CD8-positive, alpha-beta memory T cell (primary cell): ENCODE results near the gene MALRD1. TPM values are rescaled to one million over a fixed set of nuclear protein-coding genes. Genes with fewer than 3 reads are reported as not detected.
"Not testable (repeated sequence)": the region's sequence is repeated elsewhere in the genome, so short reads cannot be mapped to it uniquely, and the experiment has no call there.

ENCODE experiments used
- CTCF ChIA-PET: fragments of 350-600 bp; sonication (Branson Sonifier 250); formaldehyde crosslinking; loops from one replicate; lab custom pipeline; 2021; ENCODE audit warnings: antibody characterized with exemption; lab: Charles Lee
- POLR2A ChIA-PET: fragments of 350-600 bp; sonication (Branson Sonifier 250); formaldehyde crosslinking; loops from one replicate; lab custom pipeline; 2021; ENCODE audit warnings: antibody characterized with exemption; lab: Charles Lee
- DNase-seq, 5 donors: peaks; one replicate each; pipeline versions ENCODE4 v3.0.0 to v3.0.0-alpha.2; 2020 to 2022; ENCODE audit warnings: mixed read lengths in 1 of 5
- H3K27ac ChIP-seq: one replicate; pipeline ENCODE4 v1.7.0; 2013; ENCODE audit warnings: low read depth, mild to moderate bottlenecking, low read length, moderate library complexity
- H3K27me3 ChIP-seq: 2 replicates; pipeline ENCODE4 v1.7.0; 2013; ENCODE audit warnings: low read length, mild to moderate bottlenecking; ENCODE audit not compliant: insufficient read depth, poor library complexity, severe bottlenecking
- H3K36me3 ChIP-seq: 2 replicates; pipeline ENCODE4 v1.7.0; 2013; ENCODE audit warnings: mild to moderate bottlenecking, low read length, moderate library complexity; ENCODE audit not compliant: insufficient read depth
- H3K4me1 ChIP-seq: 2 replicates; pipeline ENCODE4 v1.7.0; 2013; ENCODE audit warnings: mild to moderate bottlenecking, low read length, moderate library complexity; ENCODE audit not compliant: insufficient read depth
- H3K4me3 ChIP-seq: 2 replicates; pipeline ENCODE4 v1.7.0; 2013; ENCODE audit warnings: mild to moderate bottlenecking, low read length
- H3K9me3 ChIP-seq: 2 replicates; pipeline ENCODE4 v1.7.0; 2013; ENCODE audit warnings: mild to moderate bottlenecking, low read length
- H3K27ac Mint-ChIP-seq, 8 donors: one replicate each; pipeline ENCODE4 v1.8.0; 2020 to 2021; ENCODE audit warnings: mixed read lengths in 8 of 8, mild to moderate bottlenecking in 6 of 8, inconsistent platforms in 3 of 8, moderate library complexity in 3 of 8
- H3K27me3 Mint-ChIP-seq, 2 donors: one replicate each; pipeline ENCODE4 v1.8.0; 2020 to 2021; ENCODE audit warnings: mixed read lengths in 2 of 2, mild to moderate bottlenecking in 1 of 2, moderate library complexity in 1 of 2
- H3K36me3 Mint-ChIP-seq, 3 donors: one replicate each; pipeline ENCODE4 v1.8.0; 2020 to 2021; ENCODE audit warnings: mixed read lengths in 3 of 3, inconsistent platforms in 1 of 3, mild to moderate bottlenecking in 1 of 3
- H3K4me1 Mint-ChIP-seq, 3 donors: one replicate each; pipeline ENCODE4 v1.8.0; 2020 to 2021; ENCODE audit warnings: mixed read lengths in 3 of 3, inconsistent platforms in 1 of 3, mild to moderate bottlenecking in 1 of 3
- H3K4me3 Mint-ChIP-seq, 7 donors: one replicate each; pipeline ENCODE4 v1.8.0; 2020 to 2021; ENCODE audit warnings: mixed read lengths in 7 of 7, mild to moderate bottlenecking in 6 of 7, moderate library complexity in 4 of 7, inconsistent platforms in 2 of 7
- H3K9me3 Mint-ChIP-seq, 5 donors: one replicate each; pipeline ENCODE4 v1.8.0; 2020 to 2022; ENCODE audit warnings: mixed read lengths in 5 of 5, mild to moderate bottlenecking in 3 of 5, moderate library complexity in 2 of 5, inconsistent platforms in 1 of 5
- polyA plus RNA-seq: library from polyadenylated mRNA; unstranded; fragments of 300-500 nt; fragmentation: Illumina TruSeq; gene quantifications from one replicate; pipeline ENCODE4 v1.2.3, GENCODE V29; 2021
- total RNA-seq, 2 experiments: library from RNA; stranded (reverse); gene quantifications; one replicate each; pipeline ENCODE4 v1.2.3, GENCODE V29; 2021

Gene MALRD1
- total and polyA plus RNA-seq, 3 experiments from 2014 or later: not detected

DNA sequence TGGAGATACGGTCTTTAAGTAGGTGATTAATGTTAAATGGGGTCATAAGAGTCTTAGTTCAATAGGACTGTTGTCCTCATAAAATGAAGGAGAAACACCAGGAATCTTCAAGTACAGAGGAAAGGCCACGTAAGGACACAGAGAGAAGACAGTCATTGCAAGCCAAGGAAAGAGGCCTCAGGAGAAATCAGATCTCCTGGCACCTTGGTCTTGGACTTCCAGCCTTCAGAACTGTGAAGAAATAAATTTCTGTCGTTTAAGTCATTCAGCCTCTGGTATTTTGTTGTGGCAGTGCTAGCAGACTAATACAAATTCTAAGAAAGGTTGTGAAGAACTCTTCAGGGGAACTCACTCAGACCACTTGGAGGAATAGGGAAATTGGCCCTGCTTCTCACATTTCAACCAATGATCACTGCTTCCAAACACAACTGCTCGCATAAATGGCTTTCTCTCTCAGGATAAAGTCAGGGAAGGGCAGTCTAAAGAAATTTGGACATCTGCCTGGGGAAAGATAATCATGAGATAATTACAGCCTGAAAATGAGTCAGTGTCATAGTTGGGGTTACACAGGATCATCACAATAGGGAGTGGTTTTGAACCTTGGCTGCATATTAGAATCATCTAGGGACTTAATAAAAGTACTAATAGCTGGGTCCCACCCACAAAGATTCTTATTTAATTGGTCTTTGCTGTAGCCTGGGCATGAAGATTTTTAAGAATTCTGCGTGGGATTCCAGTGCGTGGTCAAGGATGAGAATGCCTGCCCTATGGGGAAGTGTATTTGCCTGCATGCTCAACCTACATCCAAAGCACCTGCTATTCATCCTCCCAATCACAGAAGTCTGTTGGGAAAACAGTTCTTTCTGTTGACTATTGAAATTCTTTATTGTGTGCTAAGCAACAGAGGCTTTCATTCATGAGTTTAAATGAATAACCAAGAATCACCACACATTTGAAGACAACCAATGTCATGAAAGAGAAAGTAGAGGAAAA is 457.0 kb downstream of the MALRD1 start:
- H3K27ac Mint-ChIP-seq: no peak overlapping the region
- no peak overlapping the region for H3K4me3 Mint-ChIP-seq
- Histone ChIP-seq H3K36me3 (no peaks in the 10 kb centered on the region), H3K27me3 (no peaks in the 10 kb centered on the region), H3K9me3 (no peaks in the 10 kb centered on the region), H3K4me1 (no peaks in the 10 kb centered on the region), H3K27ac (no peak overlapping the region), H3K4me3 (no peak overlapping the region)
- no peaks in the 10 kb centered on the region for H3K4me1 Mint-ChIP-seq
- peaks cover 1 to 32% (median 6%) of the 10 kb centered on the region in 5 donors for H3K9me3 Mint-ChIP-seq
- CTCF ChIA-PET: no interaction called here
- peaks cover 0 to 4% of the 10 kb centered on the region in 2 donors for H3K27me3 Mint-ChIP-seq
- no peak for DNase-seq
- H3K36me3 Mint-ChIP-seq: no peaks in the 10 kb centered on the region
- POLR2A ChIA-PET: no interaction called here

GRCh38 chr10:19510005-19510732 is 461.6 kb downstream of the MALRD1 start:
- CTCF ChIA-PET, H3K27ac ChIP-seq, H3K4me3 Mint-ChIP-seq, H3K4me1 ChIP-seq, H3K4me3 ChIP-seq, H3K9me3 ChIP-seq, H3K4me1 Mint-ChIP-seq, DNase-seq, H3K27me3 Mint-ChIP-seq, H3K36me3 Mint-ChIP-seq, H3K36me3 ChIP-seq, POLR2A ChIA-PET, H3K27me3 ChIP-seq: not testable (repeated sequence)
- Mint-ChIP-seq H3K9me3 (peaks cover 0 to 44% (median 5%) of the 10 kb centered on the region in 5 donors), H3K27ac (peak overlapping the region in 1 of 8 donors; percentile 56)

- peaks cover 0 to 28% (median 5%) of the 10 kb centered on the region in 5 donors for H3K9me3 Mint-ChIP-seq
- Histone ChIP-seq H3K36me3 (no peaks in the 10 kb centered on the region), H3K9me3 (no peaks in the 10 kb centered on the region), H3K4me3 (no peak overlapping the region), H3K4me1 (no peaks in the 10 kb centered on the region), H3K27ac (no peak overlapping the region), H3K27me3 (no peaks in the 10 kb centered on the region)
- no peak for DNase-seq
- POLR2A ChIA-PET: no interaction called here
- H3K4me1 Mint-ChIP-seq: no peaks in the 10 kb centered on the region
- H3K36me3 Mint-ChIP-seq: no peaks in the 10 kb centered on the region
- H3K27me3 Mint-ChIP-seq: no peaks in the 10 kb centered on the region
- no peak overlapping the region for H3K27ac Mint-ChIP-seq
- CTCF ChIA-PET: no interaction called here
- H3K4me3 Mint-ChIP-seq: no peak overlapping the region
Measured at GRCh38 chr10:19518109-19518508, 469.5 kb downstream of the MALRD1 start.

DNA sequence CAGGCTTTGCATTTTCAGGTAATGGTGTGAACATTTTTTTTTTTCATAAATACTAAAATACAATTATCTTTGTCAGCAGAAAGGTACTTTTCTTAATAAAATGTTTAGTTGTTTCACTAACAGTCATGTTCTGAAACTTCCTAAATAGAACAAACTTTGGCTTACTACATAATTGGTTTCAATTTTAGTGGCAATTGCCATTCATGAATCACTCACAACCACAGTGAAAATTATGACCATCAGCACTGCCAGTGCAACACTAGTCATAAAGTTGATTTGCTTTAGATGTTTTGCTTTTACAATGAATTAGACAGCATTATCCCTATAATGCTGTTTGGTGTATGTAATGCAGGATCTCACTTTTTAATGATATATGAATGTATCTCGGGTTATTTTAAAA is 470.0 kb downstream of the MALRD1 start:
- Histone ChIP-seq H3K9me3 (no peaks in the 10 kb centered on the region), H3K27ac (no peak overlapping the region), H3K4me3 (no peak overlapping the region), H3K4me1 (no peaks in the 10 kb centered on the region), H3K27me3 (no peaks in the 10 kb centered on the region), H3K36me3 (no peaks in the 10 kb centered on the region)
- POLR2A ChIA-PET: no interaction called here
- no peaks in the 10 kb centered on the region for H3K27me3 Mint-ChIP-seq
- CTCF ChIA-PET: no interaction called here
- no peaks in the 10 kb centered on the region for H3K36me3 Mint-ChIP-seq
- H3K9me3 Mint-ChIP-seq: peaks cover 2 to 33% (median 5%) of the 10 kb centered on the region in 5 donors
- no peaks in the 10 kb centered on the region for H3K4me1 Mint-ChIP-seq
- DNase-seq: no peak
- no peak overlapping the region for H3K4me3 Mint-ChIP-seq
- no peak overlapping the region for H3K27ac Mint-ChIP-seq

DNA sequence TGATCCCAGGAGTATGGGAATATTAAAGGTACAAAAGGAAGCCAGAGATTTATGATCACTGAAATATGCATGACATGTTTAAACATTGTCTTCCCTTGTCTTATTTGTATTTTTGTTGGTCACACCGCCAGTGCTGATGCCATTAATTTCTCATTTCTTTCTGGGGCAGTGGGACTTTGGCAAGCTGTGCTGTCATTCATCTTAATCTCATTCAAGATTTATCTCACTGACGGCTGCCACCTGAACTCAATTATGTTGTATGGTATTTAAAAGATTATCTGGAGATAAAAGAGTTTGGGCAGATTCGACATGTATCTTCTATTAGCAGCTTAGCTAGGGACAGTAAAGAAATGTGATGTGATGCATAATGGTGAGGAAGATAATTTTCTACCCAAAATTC is 482.7 kb downstream of the MALRD1 start:
- DNase-seq: no peak
- Histone ChIP-seq H3K4me1 (no peaks in the 10 kb centered on the region), H3K4me3 (no peak overlapping the region), H3K27me3 (no peaks in the 10 kb centered on the region), H3K9me3 (no peaks in the 10 kb centered on the region), H3K27ac (no peak overlapping the region), H3K36me3 (no peaks in the 10 kb centered on the region)
- H3K4me1 Mint-ChIP-seq: no peaks in the 10 kb centered on the region
- no peak overlapping the region for H3K27ac Mint-ChIP-seq
- H3K4me3 Mint-ChIP-seq: no peak overlapping the region
- no peaks in the 10 kb centered on the region for H3K27me3 Mint-ChIP-seq
- ChIA-PET CTCF (no interaction called here), POLR2A (no interaction called here)
- peaks cover 0 to 18% (median 7%) of the 10 kb centered on the region in 5 donors for H3K9me3 Mint-ChIP-seq
- no peaks in the 10 kb centered on the region for H3K36me3 Mint-ChIP-seq

DNA sequence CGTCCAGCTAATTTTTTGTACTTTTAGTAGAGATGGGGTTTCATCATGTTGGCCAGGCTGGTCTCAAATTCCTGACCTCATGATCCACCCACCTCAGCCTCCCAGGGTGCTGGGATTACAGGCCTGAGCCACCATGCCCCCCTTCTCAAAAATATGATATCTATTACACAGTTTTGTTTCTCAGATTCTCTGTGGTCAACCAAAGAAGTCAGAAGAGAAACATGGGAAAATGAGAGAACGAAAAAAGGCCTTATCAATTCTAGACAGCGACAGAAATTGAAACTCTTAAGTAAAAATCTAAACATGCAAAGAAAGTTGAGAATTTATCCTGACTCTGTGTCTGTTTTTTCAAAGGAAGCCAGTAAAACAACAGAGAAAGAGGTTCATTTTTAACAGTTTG is 483.8 kb downstream of the MALRD1 start:
- ChIA-PET CTCF (no interaction called here), POLR2A (no interaction called here)
- H3K9me3 ChIP-seq: no peaks in the 10 kb centered on the region
- Mint-ChIP-seq H3K4me3 (no peak overlapping the region), H3K27ac (no peak overlapping the region), H3K36me3 (no peaks in the 10 kb centered on the region), H3K4me1 (no peaks in the 10 kb centered on the region), H3K27me3 (no peaks in the 10 kb centered on the region), H3K9me3 (peaks cover 0 to 24% (median 7%) of the 10 kb centered on the region in 5 donors)
- no peaks in the 10 kb centered on the region for H3K36me3 ChIP-seq
- H3K4me1 ChIP-seq: no peaks in the 10 kb centered on the region
- DNase-seq: no peak
- H3K27ac ChIP-seq: no peak overlapping the region
- no peaks in the 10 kb centered on the region for H3K27me3 ChIP-seq
- no peak overlapping the region for H3K4me3 ChIP-seq

- no peaks in the 10 kb centered on the region for H3K36me3 Mint-ChIP-seq
- H3K4me3 Mint-ChIP-seq: no peak overlapping the region
- Histone ChIP-seq H3K27ac (no peak overlapping the region), H3K36me3 (no peaks in the 10 kb centered on the region), H3K4me3 (no peak overlapping the region), H3K4me1 (no peaks in the 10 kb centered on the region), H3K9me3 (no peaks in the 10 kb centered on the region), H3K27me3 (no peaks in the 10 kb centered on the region)
- POLR2A ChIA-PET: no interaction called here
- peaks cover 4 to 19% (median 6%) of the 10 kb centered on the region in 5 donors for H3K9me3 Mint-ChIP-seq
- no peak overlapping the region for H3K27ac Mint-ChIP-seq
- no peaks in the 10 kb centered on the region for H3K4me1 Mint-ChIP-seq
- H3K27me3 Mint-ChIP-seq: no peaks in the 10 kb centered on the region
- CTCF ChIA-PET: no interaction called here
- DNase-seq: no peak
Measured at GRCh38 chr10:19541299-19541698, 492.7 kb downstream of the MALRD1 start.

DNA sequence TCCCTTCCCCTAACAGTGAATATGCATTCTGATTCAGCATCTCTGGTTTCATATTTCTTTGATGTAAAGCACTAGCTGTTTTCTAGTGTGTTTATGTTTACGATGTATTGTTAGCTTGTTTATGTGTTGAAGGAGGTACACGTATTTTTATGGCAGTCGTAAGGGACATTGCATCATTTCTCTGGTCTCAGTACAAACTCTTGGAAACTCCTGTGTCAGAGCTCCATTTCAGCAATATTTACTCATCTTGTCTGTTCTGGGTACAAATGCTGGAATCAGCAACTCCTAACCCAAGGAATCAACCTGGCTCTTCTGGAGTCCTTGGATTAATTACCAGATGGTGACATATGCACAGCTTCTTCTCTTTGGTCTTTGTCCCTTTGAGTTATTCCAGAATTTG is 497.6 kb downstream of the MALRD1 start:
- ChIA-PET CTCF (no interaction called here), POLR2A (no interaction called here)
- Histone ChIP-seq H3K4me3 (no peak overlapping the region), H3K4me1 (no peaks in the 10 kb centered on the region), H3K36me3 (no peaks in the 10 kb centered on the region), H3K27me3 (no peaks in the 10 kb centered on the region), H3K9me3 (no peaks in the 10 kb centered on the region), H3K27ac (no peak overlapping the region)
- H3K9me3 Mint-ChIP-seq: peaks cover 3 to 41% (median 6%) of the 10 kb centered on the region in 5 donors
- H3K4me3 Mint-ChIP-seq: no peak overlapping the region
- no peaks in the 10 kb centered on the region for H3K4me1 Mint-ChIP-seq
- H3K36me3 Mint-ChIP-seq: no peaks in the 10 kb centered on the region
- H3K27me3 Mint-ChIP-seq: no peaks in the 10 kb centered on the region
- no peak for DNase-seq
- no peak overlapping the region for H3K27ac Mint-ChIP-seq
